ENCODE measurements around the gene TTC39A. TPM values are rescaled to one million over a fixed set of nuclear protein-coding genes. Genes with fewer than 3 reads are reported as not detected.
A peak's percentile ranks its signal among the peaks of the same experiment; 100 is the strongest.

The TTC39A gene
- total RNA-seq, 2 experiments from 2014 or later, result 0.33 TPM; not detected in 1

GRCh38 chr1:51295926-51296325 is 34.4 kb downstream of the TTC39A start:
- no peak for ATAC-seq
- H3K9me3 Mint-ChIP-seq (ENCODE audit: low read depth), result no peaks in the 10 kb centered on the region
- H3K27me3 Mint-ChIP-seq, result peaks cover 3% of the 10 kb centered on the region
- DNase-seq, result no peak
- no peaks in the 10 kb centered on the region for H3K36me3 Mint-ChIP-seq
- peaks cover 32% of the 10 kb centered on the region for H3K4me1 Mint-ChIP-seq
- H3K27ac Mint-ChIP-seq, result peak overlapping the region; percentile 71
- H3K4me3 Mint-ChIP-seq, result no peak overlapping the region
- CTCF ChIA-PET, result interaction anchor here (1.1 to 3.4 kb wide), 22 partner anchors 9 to 425 kb away, joined by 3 to 41 read pairs (median 6); partner anchors contain the start of genes RNF11 and TTC39A

- Mint-ChIP-seq H3K9me3 (ENCODE audit: low read depth) (no peaks in the 10 kb centered on the region), H3K4me3 (no peak overlapping the region), H3K36me3 (no peaks in the 10 kb centered on the region), H3K4me1 (peaks cover 26% of the 10 kb centered on the region), H3K27me3 (peaks cover 6% of the 10 kb centered on the region), H3K27ac (no peak overlapping the region)
- peak; percentile 22 for ATAC-seq
- CTCF ChIA-PET, result interaction anchor here (0.8 to 3.4 kb wide), 5 partner anchors 10 to 116 kb away, joined by 3 to 41 read pairs (median 6); partner anchors contain the start of gene RNF11
- peak; percentile 56 for DNase-seq
These were observed 35.7 kb downstream of the TTC39A start for GRCh38 chr1:51294566-51295184.

GRCh38 chr1:51293898-51294515 is 36.4 kb downstream of the TTC39A start:
- CTCF ChIA-PET, result interaction anchor here (0.8 to 3.4 kb wide), 4 partner anchors 10 to 115 kb away, joined by 3 to 41 read pairs (median 5); no protein-coding TSS in a partner anchor
- peaks cover 26% of the 10 kb centered on the region for H3K4me1 Mint-ChIP-seq
- no peak for ATAC-seq
- peaks cover 9% of the 10 kb centered on the region for H3K27me3 Mint-ChIP-seq
- no peaks in the 10 kb centered on the region for H3K9me3 Mint-ChIP-seq (ENCODE audit: low read depth)
- no peak overlapping the region for H3K4me3 Mint-ChIP-seq
- H3K36me3 Mint-ChIP-seq, result no peaks in the 10 kb centered on the region
- no peak for DNase-seq
- H3K27ac Mint-ChIP-seq, result no peak overlapping the region

- CTCF ChIA-PET, result no interaction called here
- Mint-ChIP-seq H3K4me3 (no peak overlapping the region), H3K27ac (no peak overlapping the region), H3K27me3 (peaks cover 17% of the 10 kb centered on the region), H3K36me3 (no peaks in the 10 kb centered on the region), H3K9me3 (ENCODE audit: low read depth) (no peaks in the 10 kb centered on the region), H3K4me1 (peaks cover 15% of the 10 kb centered on the region)
- no peak for ATAC-seq
- no peak for DNase-seq
These were observed 39.9 kb downstream of the TTC39A start for GRCh38 chr1:51290489-51290847.

- Mint-ChIP-seq H3K27ac (no peak overlapping the region), H3K27me3 (peaks cover 14% of the 10 kb centered on the region), H3K4me3 (no peak overlapping the region), H3K36me3 (peaks cover 1% of the 10 kb centered on the region), H3K9me3 (ENCODE audit: low read depth) (no peaks in the 10 kb centered on the region), H3K4me1 (peaks cover 15% of the 10 kb centered on the region)
- CTCF ChIA-PET, result no interaction called here
- DNase-seq (no peak), ATAC-seq (no peak)
These were observed 40.5 kb downstream of the TTC39A start for GRCh38 chr1:51289676-51290488.

- CTCF ChIA-PET, result interaction anchor here (2.8 kb wide), 1 partner anchor 8 kb away, joined by 16 read pairs; no protein-coding TSS in a partner anchor
- H3K27ac Mint-ChIP-seq, result no peak overlapping the region
- no peaks in the 10 kb centered on the region for H3K9me3 Mint-ChIP-seq (ENCODE audit: low read depth)
- H3K4me3 Mint-ChIP-seq, result no peak overlapping the region
- H3K36me3 Mint-ChIP-seq, result peaks cover 1% of the 10 kb centered on the region
- DNase-seq (no peak), ATAC-seq (no peak)
- peaks cover 17% of the 10 kb centered on the region for H3K27me3 Mint-ChIP-seq
- H3K4me1 Mint-ChIP-seq, result peaks cover 24% of the 10 kb centered on the region
These were observed 41.8 kb downstream of the TTC39A start for GRCh38 chr1:51288578-51288977.

- CTCF ChIA-PET, result interaction anchor here (2.8 kb wide), 1 partner anchor 9 kb away, joined by 16 read pairs; no protein-coding TSS in a partner anchor
- ATAC-seq (no peak), DNase-seq (no peak)
- H3K4me1 Mint-ChIP-seq, result peaks cover 29% of the 10 kb centered on the region
- no peaks in the 10 kb centered on the region for H3K9me3 Mint-ChIP-seq (ENCODE audit: low read depth)
- no peak overlapping the region for H3K27ac Mint-ChIP-seq
- H3K27me3 Mint-ChIP-seq, result peaks cover 18% of the 10 kb centered on the region
- H3K36me3 Mint-ChIP-seq, result peaks cover 1% of the 10 kb centered on the region
- no peak overlapping the region for H3K4me3 Mint-ChIP-seq
These were observed 42.4 kb downstream of the TTC39A start for GRCh38 chr1:51287966-51288365.

GRCh38 chr1:51285055-51285454 is 45.3 kb downstream of the TTC39A start:
- H3K27ac Mint-ChIP-seq, result peak overlapping the region; percentile 61
- peaks cover 17% of the 10 kb centered on the region for H3K27me3 Mint-ChIP-seq
- peak overlapping the region; percentile 22 for H3K4me3 Mint-ChIP-seq
- peaks cover 3% of the 10 kb centered on the region for H3K36me3 Mint-ChIP-seq
- CTCF ChIA-PET, result interaction anchor here (0.7 kb wide), 1 partner anchor 13 kb away, joined by 5 read pairs; no protein-coding TSS in a partner anchor
- ATAC-seq (peak; percentile 80), DNase-seq (no peak)
- H3K9me3 Mint-ChIP-seq (ENCODE audit: low read depth), result no peaks in the 10 kb centered on the region
- H3K4me1 Mint-ChIP-seq, result peaks cover 38% of the 10 kb centered on the region

- Mint-ChIP-seq H3K9me3 (ENCODE audit: low read depth) (no peaks in the 10 kb centered on the region), H3K27ac (no peak overlapping the region), H3K27me3 (peaks cover 16% of the 10 kb centered on the region), H3K4me3 (no peak overlapping the region), H3K36me3 (peaks cover 3% of the 10 kb centered on the region), H3K4me1 (peaks cover 38% of the 10 kb centered on the region)
- CTCF ChIA-PET, result no interaction called here
- DNase-seq, result no peak
- peak; percentile 20 for ATAC-seq
These were observed 45.8 kb downstream of the TTC39A start for GRCh38 chr1:51284487-51284954.

- H3K4me3 Mint-ChIP-seq, result no peak overlapping the region
- ATAC-seq (no peak), DNase-seq (no peak)
- peaks cover 38% of the 10 kb centered on the region for H3K4me1 Mint-ChIP-seq
- no peaks in the 10 kb centered on the region for H3K9me3 Mint-ChIP-seq (ENCODE audit: low read depth)
- H3K27me3 Mint-ChIP-seq, result peaks cover 12% of the 10 kb centered on the region
- CTCF ChIA-PET, result interaction anchor here (1.1 kb wide), 1 partner anchor 11 kb away, joined by 3 read pairs; no protein-coding TSS in a partner anchor
- H3K27ac Mint-ChIP-seq, result no peak overlapping the region
- H3K36me3 Mint-ChIP-seq, result peaks cover 3% of the 10 kb centered on the region
These were observed 46.4 kb downstream of the TTC39A start for GRCh38 chr1:51283979-51284378.

- H3K4me1 Mint-ChIP-seq, result peaks cover 38% of the 10 kb centered on the region
- peaks cover 10% of the 10 kb centered on the region for H3K27me3 Mint-ChIP-seq
- DNase-seq (no peak), ATAC-seq (no peak)
- H3K36me3 Mint-ChIP-seq, result peaks cover 3% of the 10 kb centered on the region
- H3K27ac Mint-ChIP-seq, result no peak overlapping the region
- CTCF ChIA-PET, result no interaction called here
- no peak overlapping the region for H3K4me3 Mint-ChIP-seq
- no peaks in the 10 kb centered on the region for H3K9me3 Mint-ChIP-seq (ENCODE audit: low read depth)
These were observed 47.8 kb downstream of the TTC39A start for GRCh38 chr1:51282605-51283004.

GRCh38 chr1:51281807-51282206 is 48.6 kb downstream of the TTC39A start:
- Mint-ChIP-seq H3K36me3 (peaks cover 3% of the 10 kb centered on the region), H3K27ac (no peak overlapping the region), H3K27me3 (peaks cover 7% of the 10 kb centered on the region), H3K4me3 (no peak overlapping the region), H3K9me3 (ENCODE audit: low read depth) (no peaks in the 10 kb centered on the region), H3K4me1 (peaks cover 38% of the 10 kb centered on the region)
- ATAC-seq, result no peak
- CTCF ChIA-PET, result no interaction called here
- DNase-seq, result no peak

- H3K9me3 Mint-ChIP-seq (ENCODE audit: low read depth), result no peaks in the 10 kb centered on the region
- CTCF ChIA-PET, result interaction anchor here (1.1 to 3.1 kb wide), 2 partner anchors 17 to 90 kb away, joined by 4 to 7 read pairs; no protein-coding TSS in a partner anchor
- ATAC-seq, result no peak
- H3K36me3 Mint-ChIP-seq, result peaks cover 3% of the 10 kb centered on the region
- no peak overlapping the region for H3K27ac Mint-ChIP-seq
- H3K4me1 Mint-ChIP-seq, result peaks cover 33% of the 10 kb centered on the region
- H3K4me3 Mint-ChIP-seq, result no peak overlapping the region
- peaks cover 4% of the 10 kb centered on the region for H3K27me3 Mint-ChIP-seq
- no peak for DNase-seq
These were observed 49.9 kb downstream of the TTC39A start for GRCh38 chr1:51280321-51280978.

All from activated CD8-positive, alpha-beta memory T cell treated with anti-CD3 and anti-CD28 coated beads, Interleukin-2, amount 10 ng/mL, durations not matched to agents 7 days and 5 days (primary cell).